GM21515 (cell line): ENCODE measurements around the gene PUS10.
"Not testable (repeated sequence)": the region's sequence is repeated elsewhere in the genome, so short reads cannot be mapped to it uniquely, and the experiment has no call there.

Experiments used
- ATAC-seq: cut with Tn5 transposase; IDR thresholded peaks from one replicate; pipeline ENCODE4 v1.9.1; 2021; ENCODE audit not compliant: unreplicated experiment

Gene PUS10

DNA sequence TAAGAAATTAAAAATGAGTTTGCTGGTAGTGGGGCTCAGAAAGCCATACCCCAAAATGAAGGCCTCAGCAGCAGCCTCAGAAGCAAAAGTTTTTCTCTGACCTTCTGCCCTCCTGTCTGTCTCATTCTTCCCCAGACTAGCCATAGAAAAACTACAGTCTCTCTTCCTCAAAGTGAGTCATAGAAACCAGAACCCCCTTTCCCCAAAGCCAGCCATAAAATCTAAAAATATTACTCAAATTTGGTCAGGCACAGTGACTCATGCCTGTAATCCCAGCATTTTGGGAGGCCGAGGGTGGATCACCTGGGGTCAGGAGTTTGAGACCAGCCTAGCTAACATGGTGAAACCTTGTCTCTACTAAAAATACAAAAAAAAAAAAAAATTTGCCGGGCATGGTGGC, 5.8 kb downstream of the PUS10 start:
- ATAC-seq: not testable (repeated sequence)

DNA sequence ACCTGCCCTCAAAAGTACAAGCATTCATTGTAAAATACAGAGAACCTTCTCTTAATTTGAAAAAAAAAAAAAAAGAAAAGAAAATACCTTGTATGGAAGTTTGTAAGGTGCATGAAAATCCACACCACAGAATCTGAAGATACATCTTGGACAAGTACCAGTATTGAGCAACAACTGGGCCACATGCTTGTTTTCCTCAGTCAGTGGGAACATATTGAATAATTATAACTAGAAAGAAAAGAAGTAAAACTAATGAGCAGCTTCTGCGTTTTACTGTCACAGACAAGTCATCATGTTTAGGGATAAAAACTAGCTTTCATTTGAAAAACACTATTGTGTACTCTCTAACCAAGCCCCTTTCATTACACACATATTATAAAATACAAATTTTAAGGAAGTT, 6.4 kb downstream of the PUS10 start:
- no peak for ATAC-seq

DNA sequence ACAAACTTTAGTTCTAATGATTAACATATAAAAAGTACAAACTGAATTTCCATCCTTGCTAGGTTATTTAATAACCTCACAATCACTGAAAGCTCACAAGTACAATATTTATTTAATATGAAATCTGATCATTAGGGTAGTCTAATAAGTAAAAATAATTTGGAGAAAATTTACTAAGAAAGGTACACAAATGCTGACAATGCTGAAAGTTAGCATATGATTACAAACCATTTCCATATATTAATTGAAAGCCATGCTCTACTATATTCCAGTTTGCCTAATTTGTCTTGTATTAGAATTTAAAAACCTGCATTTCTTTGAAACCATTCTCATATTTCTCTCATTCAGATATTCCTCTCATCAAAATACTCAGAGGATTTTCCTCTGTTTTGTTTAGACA, 8.7 kb downstream of the PUS10 start:
- ATAC-seq: no peak

- ATAC-seq: no peak
Measured at GRCh38 chr2:61006486-61007105, 11.5 kb downstream of the PUS10 start.

- no peak for ATAC-seq
Measured at GRCh38 chr2:61005736-61006135, 12.3 kb downstream of the PUS10 start.

GRCh38 chr2:60998628-60999545, 19.2 kb downstream of the PUS10 start:
- ATAC-seq: no peak

DNA sequence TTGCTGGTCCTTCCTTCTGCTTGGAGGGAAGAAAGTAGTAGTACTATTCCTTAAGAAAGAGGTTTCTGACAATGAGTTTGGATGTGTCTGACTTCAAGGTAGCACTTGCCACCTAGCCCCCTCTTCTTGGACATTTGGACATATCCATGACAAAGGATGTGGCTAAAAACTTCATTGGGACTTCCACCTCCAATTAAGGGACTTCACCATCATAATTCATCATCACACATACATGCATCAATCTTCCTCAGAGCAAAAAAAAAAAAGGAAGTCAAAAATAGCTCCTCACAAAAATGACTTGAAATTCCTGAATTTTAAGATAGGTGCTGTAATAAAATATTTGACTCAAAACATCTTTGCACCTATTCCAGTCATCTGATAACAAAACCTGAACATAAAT, 23.9 kb downstream of the PUS10 start:
- ATAC-seq: no peak

DNA sequence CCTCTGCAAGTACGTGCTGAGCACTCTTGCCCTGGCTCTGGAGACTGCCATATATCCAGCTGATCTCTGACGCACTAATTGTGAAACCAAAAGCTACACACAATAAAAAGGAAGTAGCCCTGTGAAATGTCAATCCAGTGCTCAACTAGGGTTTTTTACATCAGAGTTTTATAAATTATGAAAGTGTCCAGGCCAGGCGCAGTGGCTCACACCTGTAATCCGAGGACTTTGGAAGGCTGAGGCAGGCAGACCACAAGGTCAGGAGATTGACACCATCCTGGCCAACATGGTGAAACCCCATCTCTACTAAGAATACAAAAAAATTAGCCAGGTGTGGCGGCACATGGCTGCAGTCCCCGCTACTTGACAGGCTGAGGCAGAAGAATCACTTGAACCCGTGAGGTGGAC, 25.1 kb downstream of the PUS10 start:
- peak; percentile 96 for ATAC-seq

- ATAC-seq: no peak
Measured at GRCh38 chr2:60991644-60992043, 26.4 kb downstream of the PUS10 start.

GRCh38 chr2:60989259-60989658, 28.8 kb downstream of the PUS10 start:
- ATAC-seq: no peak

- not testable (repeated sequence) for ATAC-seq
Measured at GRCh38 chr2:60987656-60988055, 30.4 kb downstream of the PUS10 start.

GRCh38 chr2:60987041-60987440, 31.0 kb downstream of the PUS10 start:
- no peak for ATAC-seq

DNA sequence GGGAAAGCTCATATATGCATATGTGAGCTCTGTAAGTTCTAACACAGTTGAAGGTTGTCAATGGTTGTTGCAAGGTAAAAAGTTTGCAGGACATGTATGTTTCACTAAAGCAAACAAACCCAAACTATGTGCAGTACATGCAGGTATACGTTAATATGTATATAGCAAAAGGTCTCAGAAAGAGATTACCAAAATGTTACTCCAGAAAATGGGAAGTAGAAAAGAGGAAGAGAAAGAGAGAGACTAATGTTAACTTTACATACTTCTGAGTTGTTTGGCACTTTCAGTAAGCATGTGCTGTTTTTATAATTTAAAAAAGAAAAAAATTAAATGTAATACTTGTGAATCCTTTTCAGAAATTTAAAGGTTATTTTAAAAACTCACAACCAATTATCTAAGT, 33.3 kb downstream of the PUS10 start:
- ATAC-seq: peak; percentile 60

DNA sequence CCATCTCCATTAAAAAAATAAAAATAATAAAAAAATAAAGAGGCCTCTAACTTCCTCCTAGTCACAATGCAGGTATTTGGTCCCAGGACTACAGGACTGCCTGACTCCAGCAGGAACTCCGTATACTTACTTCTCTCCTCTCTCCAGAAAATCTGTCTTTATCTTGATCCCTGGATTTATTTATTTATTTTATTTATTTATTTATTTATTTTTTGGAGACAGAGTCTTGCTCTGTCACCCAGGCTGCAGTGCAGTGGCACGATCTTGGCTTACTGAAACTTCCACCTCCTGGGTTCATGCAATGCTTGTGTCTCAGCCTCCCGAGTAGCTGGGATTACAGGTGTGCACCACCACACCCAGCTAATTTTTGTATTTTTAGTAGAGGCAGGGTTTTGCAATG, 36.0 kb downstream of the PUS10 start:
- ATAC-seq: not testable (repeated sequence)

GRCh38 chr2:60980071-60980815, 37.8 kb downstream of the PUS10 start:
- ATAC-seq: no peak

DNA sequence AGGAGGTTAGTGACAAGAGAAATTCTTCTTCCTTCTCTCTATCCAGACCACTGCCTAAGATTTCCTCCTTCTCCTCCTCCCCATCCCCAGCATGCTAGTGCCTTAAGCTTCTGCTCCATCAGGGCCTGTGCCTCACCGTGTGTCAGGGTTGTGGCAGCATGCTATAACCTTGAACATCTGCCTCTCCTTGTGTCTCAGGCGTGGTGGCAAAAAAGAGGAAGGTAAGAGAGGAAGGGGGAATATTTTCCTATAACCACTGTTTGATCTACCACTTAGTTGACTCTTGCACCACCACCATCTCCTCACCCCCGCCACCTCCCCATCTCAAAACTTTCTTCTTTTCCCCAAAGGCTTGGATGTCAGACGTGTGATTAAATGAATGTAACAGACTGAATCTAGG, 38.8 kb downstream of the PUS10 start:
- ATAC-seq: no peak

- ATAC-seq: no peak
Measured at GRCh38 chr2:60977562-60977895, 40.5 kb downstream of the PUS10 start.

DNA sequence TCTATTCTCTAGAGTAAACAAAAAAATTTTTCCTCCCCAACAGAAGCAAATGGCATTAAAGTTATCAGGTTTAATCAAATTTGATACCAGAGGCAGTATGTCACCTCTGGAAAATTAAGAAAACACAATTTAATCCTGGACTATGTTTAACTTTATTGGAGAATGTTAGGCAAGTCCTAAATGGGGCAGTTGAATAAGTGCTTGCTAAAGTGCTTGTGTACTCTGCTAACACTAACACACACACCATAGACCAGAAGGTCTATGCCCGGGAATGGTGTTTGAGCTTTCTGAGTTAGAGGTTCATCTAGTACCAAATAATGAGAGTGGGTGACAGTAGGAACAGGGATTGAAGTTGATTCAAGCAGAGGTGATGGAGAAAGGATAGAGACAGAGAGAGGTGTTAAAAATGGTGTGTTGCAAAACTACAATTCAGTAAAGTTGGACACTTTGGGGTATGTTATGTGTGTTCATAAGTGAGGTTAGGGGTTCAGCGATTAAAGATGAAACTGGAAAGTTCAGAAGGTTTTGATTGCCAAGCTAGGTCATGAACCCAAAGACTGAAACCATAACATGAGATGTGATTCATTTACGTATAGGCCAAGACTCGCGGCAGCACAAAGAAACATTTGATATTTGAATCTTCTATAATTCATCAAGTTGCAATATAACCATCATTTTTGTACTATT, 41.0 kb downstream of the PUS10 start:
- ATAC-seq: no peak

DNA sequence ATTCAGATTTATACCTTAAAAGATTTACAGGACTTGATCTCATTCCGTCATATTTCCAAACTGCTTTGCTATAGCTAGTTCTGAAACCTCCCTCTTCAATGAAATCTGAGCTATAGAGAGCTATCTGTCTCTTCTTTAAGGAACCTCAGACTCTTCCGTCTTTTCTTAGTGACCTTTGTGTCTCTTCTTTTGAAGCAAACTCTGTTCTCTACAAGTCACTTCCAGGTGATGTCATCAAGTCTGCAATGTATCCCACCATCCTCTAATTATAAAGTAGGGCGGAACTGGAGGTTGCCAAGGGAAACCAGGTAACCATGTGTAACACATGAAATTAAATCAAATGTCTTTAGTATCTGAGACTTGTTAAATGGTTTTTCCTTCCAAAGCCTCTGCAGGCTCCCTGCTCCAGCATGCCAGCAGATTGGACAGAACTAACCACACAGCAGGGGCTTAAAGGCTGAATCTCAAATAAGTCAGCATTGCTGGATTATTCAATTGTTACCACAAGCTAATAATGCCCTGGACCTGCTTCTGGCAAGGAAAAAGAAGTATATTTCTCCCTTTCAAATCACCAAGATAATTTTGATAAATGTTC, 41.7 kb downstream of the PUS10 start:
- no peak for ATAC-seq

DNA sequence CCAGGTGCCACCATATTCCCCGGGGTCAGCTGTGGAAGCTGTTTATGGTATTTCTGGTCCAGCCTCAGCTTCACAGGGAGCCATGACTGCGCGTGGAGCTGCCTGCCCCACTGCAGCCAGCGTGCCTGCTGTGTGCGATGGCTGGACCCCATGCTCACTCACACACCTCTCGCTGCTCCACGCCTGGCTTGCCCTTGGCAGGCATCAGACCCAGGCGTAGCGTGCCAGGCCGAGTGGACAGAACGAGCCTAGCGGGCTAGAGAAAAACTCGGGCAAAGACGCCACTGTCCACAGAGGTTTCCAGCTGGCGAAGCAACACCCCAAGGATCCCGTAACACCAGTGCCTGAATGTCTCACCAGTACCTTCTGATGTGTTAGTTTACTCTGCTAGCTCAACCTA, 43.4 kb downstream of the PUS10 start:
- no peak for ATAC-seq

- no peak for ATAC-seq
Measured at GRCh38 chr2:60973705-60974104, 44.4 kb downstream of the PUS10 start.
